ENCODE results near the gene KCNK4.

Gene KCNK4

GRCh38 chr11:64264371-64264852 lies 26.7 kb upstream of the KCNK4 start:
- DNase-seq (ENCODE audit: low read depth), result no peak
- no peak overlapping the region for H3K4me3 ChIP-seq (ENCODE audit: low read length)
- TF ChIP-seq CTCF (conservative IDR thresholded peaks at IDR 0.05; ENCODE audit: low read length), result no peak

GRCh38 chr11:64265176-64266160 lies 25.6 kb upstream of the KCNK4 start:
- DNase-seq (ENCODE audit: low read depth), result no peak
- TF ChIP-seq CTCF (conservative IDR thresholded peaks at IDR 0.05; ENCODE audit: low read length), result no peak
- no peak overlapping the region for H3K4me3 ChIP-seq (ENCODE audit: low read length)

GRCh38 chr11:64266339-64266738 lies 24.8 kb upstream of the KCNK4 start:
- H3K4me3 ChIP-seq (ENCODE audit: low read length), result no peak overlapping the region
- TF ChIP-seq CTCF (conservative IDR thresholded peaks at IDR 0.05; ENCODE audit: low read length), result no peak
- no peak for DNase-seq (ENCODE audit: low read depth)

- no peak for DNase-seq (ENCODE audit: low read depth)
- no peak overlapping the region for H3K4me3 ChIP-seq (ENCODE audit: low read length)
- no peak for TF ChIP-seq CTCF (conservative IDR thresholded peaks at IDR 0.05; ENCODE audit: low read length)
Measured at GRCh38 chr11:64267207-64267945, 23.7 kb upstream of the KCNK4 start.

- peak; percentile 47 for DNase-seq (ENCODE audit: low read depth)
- peak overlapping the region; percentile 71 for H3K4me3 ChIP-seq (ENCODE audit: low read length)
- TF ChIP-seq CTCF (conservative IDR thresholded peaks at IDR 0.05; ENCODE audit: low read length), result no peak
Measured at GRCh38 chr11:64268025-64268892, 22.8 kb upstream of the KCNK4 start.

GRCh38 chr11:64268893-64269539 lies 22.1 kb upstream of the KCNK4 start:
- no peak for TF ChIP-seq CTCF (conservative IDR thresholded peaks at IDR 0.05; ENCODE audit: low read length)
- peak; percentile 51 for DNase-seq (ENCODE audit: low read depth)

More at GRCh38 chr11:64268893-64269539, 22.1 kb upstream of the KCNK4 start:
- H3K4me3 ChIP-seq (ENCODE audit: low read length), result peak overlapping the region; percentile 71
